HUES64 (cell line): ENCODE data around the gene CDKAL1.

Experiments used
- H3K27ac ChIP-seq: 2 replicates; pipeline ENCODE4 v1.7.0; 2013; ENCODE audit warnings: low read depth, low read length, inconsistent platforms
- H3K27me3 ChIP-seq: 2 replicates; pipeline ENCODE4 v1.6.1; 2013; ENCODE audit warnings: mild to moderate bottlenecking, low read length; ENCODE audit not compliant: insufficient read depth
- H3K36me3 ChIP-seq: 2 replicates; pipeline ENCODE4 v1.6.1; 2013; ENCODE audit warnings: mild to moderate bottlenecking, low read length; ENCODE audit not compliant: insufficient read depth
- H3K4me1 ChIP-seq: 2 replicates; pipeline ENCODE4 v1.6.1; 2013; ENCODE audit warnings: mild to moderate bottlenecking, low read length, moderate library complexity; ENCODE audit not compliant: insufficient read depth
- H3K4me3 ChIP-seq: 2 replicates; pipeline ENCODE4 v1.5.1; 2013; ENCODE audit warnings: mild to moderate bottlenecking, low read length, moderate library complexity
- H3K9ac ChIP-seq: 2 replicates; pipeline ENCODE4 v1.6.1; 2013; ENCODE audit warnings: mild to moderate bottlenecking, low read depth, low read length
- H3K9me3 ChIP-seq: 2 replicates; pipeline ENCODE4 v1.6.1; 2013; ENCODE audit warnings: low read depth, low read length; ENCODE audit not compliant: insufficient read depth
- WGBS: fragments of 150-250, 120-280 bp; methylation state at CpG from one replicate; pipeline ENCODE4 v1.1.7; 2013; ENCODE audit warnings: missing lambda C conversion rate; 5-methylcytosine and 5-hydroxymethylcytosine counted together

Gene CDKAL1

DNA sequence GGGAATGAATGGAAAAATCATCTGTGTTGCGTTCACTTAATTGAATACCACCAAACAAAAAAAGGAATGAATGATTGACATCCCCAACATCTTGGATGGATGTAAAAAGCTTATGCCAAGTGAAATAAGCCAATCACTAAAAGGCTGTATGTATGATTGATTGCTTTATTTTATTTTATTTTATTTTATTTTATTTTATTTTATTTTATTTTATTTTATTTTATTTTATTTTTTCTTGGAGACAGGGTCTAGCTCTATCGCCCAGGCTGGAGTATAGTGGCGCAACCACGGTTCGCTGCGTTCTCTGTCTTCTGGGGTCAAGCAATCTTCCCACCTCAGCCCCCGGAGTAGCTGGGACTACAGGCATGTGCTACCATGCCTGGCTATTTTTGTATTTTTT, 263.3 kb downstream of the CDKAL1 start:
- H3K9ac ChIP-seq: no peak overlapping the region
- no peaks in the 10 kb centered on the region for H3K36me3 ChIP-seq
- 97% methylated on average over 6 of the region's 7 CpGs for WGBS
- H3K4me1 ChIP-seq: no peaks in the 10 kb centered on the region; the same call in 1 of the 2 replicates
- H3K9me3 ChIP-seq: no peaks in the 10 kb centered on the region
- H3K27me3 ChIP-seq: no peaks in the 10 kb centered on the region
- H3K4me3 ChIP-seq: no peak overlapping the region
- no peak overlapping the region for H3K27ac ChIP-seq

DNA sequence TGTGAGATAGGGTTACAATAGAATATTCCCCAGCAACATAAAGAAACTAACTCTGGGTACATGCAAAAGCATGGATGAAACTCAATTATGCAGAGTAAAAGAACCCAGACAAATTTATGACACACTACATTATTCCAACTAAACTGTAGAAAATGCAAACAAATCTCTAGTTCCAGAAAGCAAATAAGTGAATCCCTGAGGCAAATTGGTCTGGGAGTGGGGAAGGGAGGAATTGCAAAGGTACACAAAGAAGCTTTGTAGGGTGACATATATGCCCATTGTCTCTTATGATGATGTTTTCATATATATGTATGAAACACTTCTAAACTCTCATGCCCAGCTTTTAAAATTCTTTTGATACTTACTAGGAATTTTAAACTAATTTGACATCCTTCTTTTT, 266.0 kb downstream of the CDKAL1 start:
- Histone ChIP-seq H3K27me3 (no peaks in the 10 kb centered on the region), H3K36me3 (no peaks in the 10 kb centered on the region), H3K9ac (no peak overlapping the region), H3K4me3 (no peak overlapping the region), H3K9me3 (no peaks in the 10 kb centered on the region), H3K27ac (no peak overlapping the region), H3K4me1 (no peaks in the 10 kb centered on the region; the same call in 1 of the 2 replicates)

DNA sequence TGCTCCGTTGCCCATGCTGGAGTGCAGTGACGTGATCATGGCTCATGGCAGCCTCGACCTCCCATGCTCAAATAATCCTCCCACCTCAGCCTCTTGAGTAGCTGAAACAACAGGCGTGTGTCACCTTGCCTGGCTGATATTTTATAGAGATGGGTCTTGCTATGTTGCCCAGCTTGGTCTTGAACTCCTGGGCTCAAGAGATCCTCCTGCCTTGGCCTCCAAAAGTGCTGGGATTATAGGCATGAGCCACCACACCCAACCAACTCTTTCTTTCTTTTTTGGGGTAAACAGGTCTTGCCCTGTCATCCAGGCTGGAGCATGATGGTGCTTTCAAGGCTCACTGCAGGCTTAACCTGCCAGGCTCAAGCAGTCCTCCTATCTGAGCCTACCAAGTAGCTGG, 266.4 kb downstream of the CDKAL1 start:
- Histone ChIP-seq H3K4me1 (no peaks in the 10 kb centered on the region; the same call in 1 of the 2 replicates), H3K4me3 (no peak overlapping the region), H3K27ac (no peak overlapping the region), H3K9ac (no peak overlapping the region), H3K9me3 (no peaks in the 10 kb centered on the region), H3K36me3 (no peaks in the 10 kb centered on the region), H3K27me3 (no peaks in the 10 kb centered on the region)
- 100% methylated on average over 4 of the region's 4 CpGs for WGBS

DNA sequence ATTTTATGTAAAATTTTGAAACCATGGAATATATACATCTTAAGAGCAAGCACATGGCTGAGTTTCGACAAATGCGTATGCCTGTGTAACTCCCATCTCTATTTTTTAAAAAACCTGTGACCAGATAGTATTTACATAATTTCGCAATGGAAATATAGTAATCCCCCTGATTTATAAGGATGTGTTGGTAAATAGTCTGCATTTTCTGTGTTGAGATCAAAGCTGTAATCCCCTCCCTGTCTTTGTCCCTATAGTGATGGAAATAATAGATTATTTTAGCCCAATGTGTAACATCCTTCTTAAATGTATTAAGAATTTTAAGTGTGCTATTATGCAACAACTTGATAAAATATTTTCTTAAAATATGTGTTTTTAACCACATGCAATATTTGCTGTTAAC, 267.3 kb downstream of the CDKAL1 start:
- H3K36me3 ChIP-seq: no peaks in the 10 kb centered on the region; the same call in 1 of the 2 replicates
- no peak overlapping the region for H3K4me3 ChIP-seq
- H3K27ac ChIP-seq: no peak overlapping the region
- WGBS: 94% methylated on average over 3 of the region's 3 CpGs
- no peaks in the 10 kb centered on the region; the same call in 1 of the 2 replicates for H3K4me1 ChIP-seq
- H3K9ac ChIP-seq: no peak overlapping the region
- peaks cover 7% of the 10 kb centered on the region for H3K9me3 ChIP-seq
- H3K27me3 ChIP-seq: no peaks in the 10 kb centered on the region

DNA sequence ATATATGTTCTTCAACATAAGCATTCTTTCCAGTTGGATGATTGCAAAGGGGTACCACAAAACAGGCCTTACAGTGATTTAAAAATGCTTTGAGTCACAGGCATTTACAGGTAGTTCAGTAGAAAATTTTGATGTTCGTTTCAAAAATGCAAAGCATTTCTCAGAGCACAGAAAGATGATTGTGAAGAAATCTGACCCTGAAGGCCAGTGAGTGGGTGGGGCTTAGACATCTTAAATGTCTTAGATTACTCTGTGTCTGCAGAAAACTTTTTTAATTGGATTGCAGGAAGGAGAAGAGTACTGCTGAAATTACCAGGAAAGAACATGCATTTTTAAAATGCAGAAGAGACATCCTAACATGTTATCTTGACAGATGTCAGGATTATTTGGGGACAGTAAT, 268.3 kb downstream of the CDKAL1 start:
- WGBS: 84% methylated on average over 1 of the region's 1 CpG
- Histone ChIP-seq H3K27ac (no peak overlapping the region), H3K27me3 (no peaks in the 10 kb centered on the region)

DNA sequence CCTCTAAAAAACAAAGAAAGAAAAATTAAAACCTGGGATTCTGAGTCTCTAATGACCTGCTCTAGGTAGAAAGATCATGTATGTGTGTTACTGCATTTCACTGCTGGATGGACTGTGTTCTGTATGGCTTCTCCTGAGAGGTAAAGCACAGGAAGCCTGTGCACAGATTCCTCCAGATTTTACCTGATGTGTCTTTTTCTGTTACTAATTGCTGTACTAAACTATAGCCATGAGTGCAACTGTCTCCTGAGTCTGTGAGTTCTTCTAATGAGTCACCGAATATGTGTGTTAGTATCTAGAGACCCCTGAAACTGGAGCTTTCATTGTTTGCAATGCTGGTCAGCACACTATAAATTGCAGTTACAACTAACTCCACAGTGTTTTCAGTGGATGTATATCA, 270.8 kb downstream of the CDKAL1 start:
- Histone ChIP-seq H3K9ac (no peak overlapping the region), H3K4me3 (no peak overlapping the region), H3K4me1 (peaks cover 17% of the 10 kb centered on the region), H3K36me3 (no peaks in the 10 kb centered on the region; the same call in 1 of the 2 replicates), H3K27ac (no peak overlapping the region), H3K9me3 (peaks cover 11% of the 10 kb centered on the region), H3K27me3 (no peaks in the 10 kb centered on the region)
- WGBS: 95% methylated on average over 1 of the region's 1 CpG

More for the DNA sequence above, 268.3 kb downstream of the CDKAL1 start:
- Histone ChIP-seq H3K4me3 (no peak overlapping the region), H3K9me3 (peaks cover 11% of the 10 kb centered on the region), H3K4me1 (no peaks in the 10 kb centered on the region), H3K9ac (no peak overlapping the region), H3K36me3 (no peaks in the 10 kb centered on the region; the same call in 1 of the 2 replicates)

DNA sequence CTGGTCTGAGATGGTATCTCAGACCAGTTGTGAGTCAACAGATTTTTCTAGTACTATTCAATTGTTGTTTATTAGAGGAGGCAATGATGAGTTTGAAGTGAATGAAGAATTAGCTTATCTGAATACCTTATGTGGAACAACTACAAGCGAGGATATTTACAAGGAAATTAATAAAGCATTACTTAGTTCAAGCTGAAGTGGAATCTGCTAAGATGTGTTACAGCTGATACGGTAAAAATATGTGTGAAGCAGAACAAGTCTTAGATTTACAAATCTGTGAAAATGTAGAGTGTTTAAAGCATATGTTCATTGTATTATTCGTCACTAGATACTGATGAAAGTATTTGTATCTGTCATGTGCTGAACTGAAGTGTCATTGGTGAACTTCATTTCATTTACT, 272.4 kb downstream of the CDKAL1 start:
- Histone ChIP-seq H3K4me3 (no peak overlapping the region), H3K4me1 (peaks cover 31% of the 10 kb centered on the region), H3K36me3 (no peaks in the 10 kb centered on the region; the same call in 1 of the 2 replicates), H3K27ac (no peak overlapping the region), H3K9ac (no peak overlapping the region), H3K9me3 (peaks cover 11% of the 10 kb centered on the region), H3K27me3 (no peaks in the 10 kb centered on the region)
- WGBS: 96% methylated on average over 3 of the region's 3 CpGs

DNA sequence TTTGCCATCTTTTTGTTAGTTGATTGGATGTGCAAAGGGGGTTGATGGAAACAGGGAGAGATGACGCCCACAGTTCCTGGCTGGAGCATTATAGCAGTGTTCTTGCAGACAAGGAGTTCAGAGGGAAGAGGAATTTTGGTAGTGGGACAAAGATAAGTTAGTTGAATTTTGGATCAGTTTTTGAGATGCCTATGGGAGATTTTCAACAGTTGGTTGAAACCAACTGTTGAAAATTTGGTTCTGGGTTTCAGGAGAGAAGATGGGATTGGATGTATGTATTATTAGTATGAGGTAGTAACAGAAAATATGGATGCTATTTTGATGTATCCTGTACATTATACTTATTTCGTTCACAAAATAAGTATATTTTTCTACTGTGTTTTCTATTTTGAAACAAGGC, 274.2 kb downstream of the CDKAL1 start:
- Histone ChIP-seq H3K9ac (no peak overlapping the region), H3K27ac (no peak overlapping the region)

DNA sequence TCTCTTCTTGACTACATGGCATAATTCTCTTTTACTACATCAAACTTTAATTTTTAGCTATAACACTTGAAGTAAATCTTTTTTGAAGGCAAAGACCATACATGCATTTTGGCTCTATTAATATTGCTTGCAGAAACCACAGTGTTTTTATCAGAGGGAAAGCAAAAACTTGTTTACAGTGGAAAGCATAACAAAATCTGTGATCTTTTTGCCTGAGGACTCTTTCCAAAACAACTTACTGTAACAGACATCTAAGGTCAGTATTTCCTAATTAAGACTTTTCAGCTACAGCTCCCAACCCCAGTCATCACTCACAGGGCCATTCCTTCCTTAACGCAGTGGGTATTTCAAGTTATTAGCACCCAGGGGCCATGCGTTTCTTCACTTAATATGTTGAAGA, 274.7 kb downstream of the CDKAL1 start:
- H3K27ac ChIP-seq: no peak overlapping the region
- peaks cover 38% of the 10 kb centered on the region for H3K4me1 ChIP-seq
- peaks cover 13% of the 10 kb centered on the region for H3K9me3 ChIP-seq
- 100% methylated on average over 1 of the region's 2 CpGs for WGBS
- H3K9ac ChIP-seq: no peak overlapping the region
- H3K4me3 ChIP-seq: no peak overlapping the region
- no peaks in the 10 kb centered on the region for H3K27me3 ChIP-seq
- no peaks in the 10 kb centered on the region; the same call in 1 of the 2 replicates for H3K36me3 ChIP-seq

More for the DNA sequence above, 274.2 kb downstream of the CDKAL1 start:
- Histone ChIP-seq H3K9me3 (peaks cover 11% of the 10 kb centered on the region), H3K36me3 (no peaks in the 10 kb centered on the region; the same call in 1 of the 2 replicates), H3K4me3 (no peak overlapping the region), H3K27me3 (no peaks in the 10 kb centered on the region), H3K4me1 (peaks cover 38% of the 10 kb centered on the region)
- 93% methylated on average over 1 of the region's 2 CpGs for WGBS

DNA sequence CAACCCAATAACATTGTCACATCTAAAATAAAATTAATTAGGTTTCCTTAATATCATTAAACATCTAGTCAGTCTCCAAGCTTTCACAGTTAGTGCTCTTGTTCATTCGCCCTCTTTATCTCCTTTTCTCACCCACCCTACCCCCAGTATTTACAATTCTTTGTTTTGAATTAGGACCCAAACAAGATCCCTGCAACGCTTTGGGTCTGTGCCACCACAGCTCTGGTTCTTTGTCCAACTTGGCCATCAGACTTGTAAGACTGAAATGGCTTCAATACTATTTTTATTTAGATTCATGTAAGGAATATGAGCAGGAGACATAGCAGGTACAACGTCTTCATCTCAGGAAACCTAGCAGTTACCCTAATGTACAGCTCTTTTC, 276.5 kb downstream of the CDKAL1 start:
- H3K4me3 ChIP-seq: no peak overlapping the region
- no peaks in the 10 kb centered on the region for H3K27me3 ChIP-seq
- H3K9ac ChIP-seq: peak overlapping the region; percentile 49; the same call in 1 of the 2 replicates
- WGBS: 28% methylated on average over 3 of the region's 3 CpGs
- peaks cover 38% of the 10 kb centered on the region for H3K4me1 ChIP-seq
- H3K27ac ChIP-seq: peak overlapping the region; percentile 82
- no peaks in the 10 kb centered on the region; the same call in 1 of the 2 replicates for H3K36me3 ChIP-seq
- H3K9me3 ChIP-seq: peaks cover 14% of the 10 kb centered on the region

DNA sequence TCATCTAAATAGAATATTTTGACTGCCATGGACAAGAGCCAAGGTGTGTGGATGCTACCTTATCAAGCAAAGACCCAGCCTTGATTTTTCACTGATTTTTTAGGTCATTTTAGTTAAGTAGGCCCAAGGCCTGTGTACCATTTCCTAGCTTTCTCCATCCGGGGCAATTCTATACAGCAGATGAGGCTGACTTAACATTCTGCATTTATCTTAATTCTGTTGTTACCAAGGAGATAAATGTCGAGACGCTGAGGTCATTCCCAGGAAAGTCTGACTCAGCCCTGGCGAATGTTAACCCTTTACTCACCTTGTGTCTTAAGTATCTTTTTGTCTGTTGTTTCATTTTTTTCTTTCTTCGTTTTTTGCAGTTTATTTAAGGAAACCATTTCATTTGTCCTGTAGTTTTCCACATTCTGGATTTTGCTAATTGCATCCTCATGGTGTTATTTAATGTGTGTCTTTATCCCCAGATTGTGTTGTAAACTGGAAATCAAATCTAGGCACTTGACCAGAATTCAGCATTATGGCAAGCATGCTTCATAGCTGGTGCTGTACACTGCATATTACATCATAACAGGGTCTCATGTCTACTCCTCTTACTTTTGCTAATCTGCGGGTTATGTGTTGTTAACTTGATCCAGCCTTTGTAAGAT, 277.0 kb downstream of the CDKAL1 start:
- 9% methylated on average over 4 of the region's 6 CpGs for WGBS
- H3K27me3 ChIP-seq: no peaks in the 10 kb centered on the region
- H3K4me3 ChIP-seq: no peak overlapping the region
- H3K27ac ChIP-seq: peak overlapping the region; percentile 82
- H3K4me1 ChIP-seq: peaks cover 38% of the 10 kb centered on the region
- peak overlapping the region; percentile 53; the same call in 1 of the 2 replicates for H3K9ac ChIP-seq
- no peaks in the 10 kb centered on the region; the same call in 1 of the 2 replicates for H3K36me3 ChIP-seq
- H3K9me3 ChIP-seq: peaks cover 10% of the 10 kb centered on the region
